Activated CD4-positive, CD25-positive, alpha-beta regulatory T cell treated with anti-CD3 and anti-CD28 coated beads, Interleukin-2, amount 50 U/mL, for 24 hours (primary cell): Measurements from ENCODE around the gene DMRT1.
"Not testable (repeated sequence)": the region's sequence is repeated elsewhere in the genome, so short reads cannot be mapped to it uniquely, and the experiment has no call there.

Experiments used
- ATAC-seq, 2 donors: fragments of 150-1000 bp; cut with Tn5 transposase; one replicate each; pipeline ENCODE4 v1.10.0; 2021; ENCODE audit warnings: mild to moderate bottlenecking in 1 of 2, moderate library complexity in 1 of 2

Gene DMRT1

GRCh38 chr9:860706-861105 lies 19.2 kb downstream of the DMRT1 start:
- ATAC-seq = no peak

- not testable (repeated sequence) for ATAC-seq
Observed at GRCh38 chr9:861525-861924, 20.0 kb downstream of the DMRT1 start.

GRCh38 chr9:875119-875962 lies 33.8 kb downstream of the DMRT1 start:
- no peak for ATAC-seq

GRCh38 chr9:876425-876824 lies 34.9 kb downstream of the DMRT1 start:
- ATAC-seq = no peak

- ATAC-seq = no peak
Observed at GRCh38 chr9:878239-878638, 36.7 kb downstream of the DMRT1 start.

- no peak for ATAC-seq
Observed at GRCh38 chr9:880725-881124, 39.2 kb downstream of the DMRT1 start.

GRCh38 chr9:882416-882924 lies 41.0 kb downstream of the DMRT1 start:
- no peak for ATAC-seq

GRCh38 chr9:883011-883410 lies 41.5 kb downstream of the DMRT1 start:
- no peak for ATAC-seq

- ATAC-seq = no peak
Observed at GRCh38 chr9:886886-887285, 45.4 kb downstream of the DMRT1 start.

GRCh38 chr9:892123-892522 lies 50.6 kb downstream of the DMRT1 start:
- ATAC-seq = no peak

- no peak for ATAC-seq
Observed at GRCh38 chr9:893115-893514, 51.6 kb downstream of the DMRT1 start.

GRCh38 chr9:893843-894420 lies 52.4 kb downstream of the DMRT1 start:
- ATAC-seq = peak; percentile 92 to 97

GRCh38 chr9:899440-900184 lies 58.1 kb downstream of the DMRT1 start:
- no peak for ATAC-seq

- no peak for ATAC-seq
Observed at GRCh38 chr9:903886-904285, 62.4 kb downstream of the DMRT1 start.

GRCh38 chr9:905906-906305 lies 64.4 kb downstream of the DMRT1 start:
- no peak for ATAC-seq

- no peak for ATAC-seq
Observed at GRCh38 chr9:908536-909205, 67.2 kb downstream of the DMRT1 start.

- ATAC-seq = no peak
Observed at GRCh38 chr9:911005-911404, 69.5 kb downstream of the DMRT1 start.

- no peak for ATAC-seq
Observed at GRCh38 chr9:912776-913175, 71.3 kb downstream of the DMRT1 start.

- not testable (repeated sequence) for ATAC-seq
Observed at GRCh38 chr9:913526-913925, 72.0 kb downstream of the DMRT1 start.

- ATAC-seq = no peak
Observed at GRCh38 chr9:917730-918129, 76.2 kb downstream of the DMRT1 start.

GRCh38 chr9:920927-921326 lies 79.4 kb downstream of the DMRT1 start:
- no peak for ATAC-seq

- no peak for ATAC-seq
Observed at GRCh38 chr9:922171-922570, 80.7 kb downstream of the DMRT1 start.

GRCh38 chr9:922731-923130 lies 81.2 kb downstream of the DMRT1 start:
- no peak for ATAC-seq
